Activated CD8-positive, alpha-beta memory T cell treated with anti-CD3 and anti-CD28 coated beads for 4 hours (primary cell): ENCODE data around the gene UCHL3.

Experiments
- DNase-seq, 2 donors: peaks; one replicate each; pipeline ENCODE4 v3.0.0-alpha.2; 2020; ENCODE audit warnings: low read depth in 2 of 2

Gene UCHL3

GRCh38 chr13:75547917-75548316, 1.7 kb upstream of the UCHL3 start:
- no peak for DNase-seq

- no peak for DNase-seq
These were observed 572 bp downstream of the UCHL3 start for GRCh38 chr13:75550159-75550567.

GRCh38 chr13:75554464-75554863, 4.9 kb downstream of the UCHL3 start:
- DNase-seq: no peak

- DNase-seq: no peak
These were observed 5.4 kb downstream of the UCHL3 start for GRCh38 chr13:75554981-75555380.

- no peak for DNase-seq
These were observed 6.2 kb downstream of the UCHL3 start for GRCh38 chr13:75555836-75556235.

- no peak for DNase-seq
These were observed 7.4 kb downstream of the UCHL3 start for GRCh38 chr13:75556961-75557360.

GRCh38 chr13:75558145-75558840, 8.7 kb downstream of the UCHL3 start:
- DNase-seq: no peak

- DNase-seq: no peak
These were observed 17.1 kb downstream of the UCHL3 start for GRCh38 chr13:75566658-75567057.

GRCh38 chr13:75569576-75569975, 20.0 kb downstream of the UCHL3 start:
- no peak for DNase-seq

- DNase-seq: no peak
These were observed 29.9 kb downstream of the UCHL3 start for GRCh38 chr13:75579529-75579928.

GRCh38 chr13:75581874-75582640, 32.5 kb downstream of the UCHL3 start:
- no peak for DNase-seq

- no peak for DNase-seq
These were observed 33.5 kb downstream of the UCHL3 start for GRCh38 chr13:75583091-75583490.

GRCh38 chr13:75585153-75585552, 35.6 kb downstream of the UCHL3 start:
- no peak for DNase-seq

GRCh38 chr13:75587679-75588078, 38.1 kb downstream of the UCHL3 start:
- DNase-seq: no peak

GRCh38 chr13:75596657-75597182, 47.1 kb downstream of the UCHL3 start:
- no peak for DNase-seq

GRCh38 chr13:75600371-75600770, 50.8 kb downstream of the UCHL3 start:
- DNase-seq: no peak

- no peak for DNase-seq
These were observed 53.4 kb downstream of the UCHL3 start for GRCh38 chr13:75603038-75603437.

GRCh38 chr13:75607447-75607846, 57.9 kb downstream of the UCHL3 start:
- DNase-seq: no peak

GRCh38 chr13:75610466-75610865, 60.9 kb downstream of the UCHL3 start:
- no peak for DNase-seq

GRCh38 chr13:75612354-75612753, 62.8 kb downstream of the UCHL3 start:
- no peak for DNase-seq

- no peak for DNase-seq
These were observed 67.6 kb downstream of the UCHL3 start for GRCh38 chr13:75617230-75617629.

- DNase-seq: no peak
These were observed 68.7 kb downstream of the UCHL3 start for GRCh38 chr13:75618308-75618707.

GRCh38 chr13:75620020-75620419, 70.4 kb downstream of the UCHL3 start:
- no peak for DNase-seq
